ENCODE data around the gene JMJD4. TPM values are rescaled to one million over a fixed set of nuclear protein-coding genes. Genes with fewer than 3 reads are reported as not detected.

The JMJD4 gene
- total and polyA plus RNA-seq, 2 experiments from 2014 or later = 11.5 to 17.7 TPM

DNA sequence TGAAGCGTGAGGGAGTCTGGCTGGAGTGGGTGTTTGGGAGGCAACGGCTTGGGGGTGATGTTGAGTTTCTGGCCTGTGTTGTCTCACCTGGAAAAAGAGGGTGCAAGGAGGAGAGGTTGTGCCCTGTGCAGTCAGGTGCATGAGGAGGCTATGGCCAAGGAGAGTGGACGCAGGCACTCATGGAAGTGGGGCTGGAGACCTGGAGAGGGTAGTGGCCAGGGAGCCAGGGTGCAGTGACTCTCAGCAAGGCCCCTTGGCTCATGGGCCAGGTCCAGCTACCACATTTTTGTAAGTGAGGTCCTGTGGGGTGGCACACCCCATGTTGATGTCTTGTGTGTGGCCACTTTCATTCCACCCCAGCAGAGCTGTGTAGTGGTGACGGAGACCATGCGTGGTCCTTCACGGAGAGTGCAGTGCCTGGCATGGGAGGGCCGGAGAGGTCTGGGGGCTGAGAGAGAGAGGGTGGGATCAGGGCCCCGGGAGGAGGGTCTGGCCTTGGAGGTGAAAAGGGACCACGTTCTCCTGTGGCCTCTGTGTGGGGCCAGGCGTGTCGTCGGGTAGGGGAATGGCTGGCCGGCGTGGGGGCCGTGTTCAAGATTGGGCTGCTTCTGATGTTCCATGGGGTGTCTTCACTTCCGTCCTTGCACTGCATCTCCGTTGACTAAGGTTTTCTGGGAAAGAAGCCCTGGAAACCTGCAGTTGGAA is 6.2 kb upstream of the JMJD4 start:
- no peak for ATAC-seq
- H3K9me3 Mint-ChIP-seq = no peaks in the 10 kb centered on the region
- TF ChIP-seq EZH2phosphoT487 (IDR thresholded peaks at IDR 0.05; ENCODE audit: unreplicated experiment) = no peak
- TF ChIP-seq JUNB (IDR thresholded peaks at IDR 0.05; ENCODE audit: unreplicated experiment) = no peak
- TF ChIP-seq EZH2 (IDR thresholded peaks at IDR 0.05; ENCODE audit: low read depth, unreplicated experiment) = no peak
- no peak for TF ChIP-seq ZNF114 (CRISPR knock-in tag; IDR thresholded peaks at IDR 0.05)
- no peak for TF ChIP-seq CREB1 (CRISPR knock-in tag; IDR thresholded peaks at IDR 0.05; ENCODE audit: low read depth)
- TF ChIP-seq ETS1 (IDR thresholded peaks at IDR 0.05) = no peak
- TF ChIP-seq NANOG (IDR thresholded peaks at IDR 0.05; ENCODE audit: borderline replicate concordance) = no peak
- TF ChIP-seq, protein P1, sequence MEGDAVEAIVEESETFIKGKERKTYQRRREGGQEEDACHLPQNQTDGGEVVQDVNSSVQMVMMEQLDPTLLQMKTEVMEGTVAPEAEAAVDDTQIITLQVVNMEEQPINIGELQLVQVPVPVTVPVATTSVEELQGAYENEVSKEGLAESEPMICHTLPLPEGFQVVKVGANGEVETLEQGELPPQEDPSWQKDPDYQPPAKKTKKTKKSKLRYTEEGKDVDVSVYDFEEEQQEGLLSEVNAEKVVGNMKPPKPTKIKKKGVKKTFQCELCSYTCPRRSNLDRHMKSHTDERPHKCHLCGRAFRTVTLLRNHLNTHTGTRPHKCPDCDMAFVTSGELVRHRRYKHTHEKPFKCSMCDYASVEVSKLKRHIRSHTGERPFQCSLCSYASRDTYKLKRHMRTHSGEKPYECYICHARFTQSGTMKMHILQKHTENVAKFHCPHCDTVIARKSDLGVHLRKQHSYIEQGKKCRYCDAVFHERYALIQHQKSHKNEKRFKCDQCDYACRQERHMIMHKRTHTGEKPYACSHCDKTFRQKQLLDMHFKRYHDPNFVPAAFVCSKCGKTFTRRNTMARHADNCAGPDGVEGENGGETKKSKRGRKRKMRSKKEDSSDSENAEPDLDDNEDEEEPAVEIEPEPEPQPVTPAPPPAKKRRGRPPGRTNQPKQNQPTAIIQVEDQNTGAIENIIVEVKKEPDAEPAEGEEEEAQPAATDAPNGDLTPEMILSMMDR (conservative IDR thresholded peaks at IDR 0.05; ENCODE audit: low read depth in 2 of 2) = no peak
- no peak for TF ChIP-seq ZNF331 (CRISPR knock-in tag; IDR thresholded peaks at IDR 0.05; ENCODE audit: low read depth)
- TF ChIP-seq, protein P2, sequence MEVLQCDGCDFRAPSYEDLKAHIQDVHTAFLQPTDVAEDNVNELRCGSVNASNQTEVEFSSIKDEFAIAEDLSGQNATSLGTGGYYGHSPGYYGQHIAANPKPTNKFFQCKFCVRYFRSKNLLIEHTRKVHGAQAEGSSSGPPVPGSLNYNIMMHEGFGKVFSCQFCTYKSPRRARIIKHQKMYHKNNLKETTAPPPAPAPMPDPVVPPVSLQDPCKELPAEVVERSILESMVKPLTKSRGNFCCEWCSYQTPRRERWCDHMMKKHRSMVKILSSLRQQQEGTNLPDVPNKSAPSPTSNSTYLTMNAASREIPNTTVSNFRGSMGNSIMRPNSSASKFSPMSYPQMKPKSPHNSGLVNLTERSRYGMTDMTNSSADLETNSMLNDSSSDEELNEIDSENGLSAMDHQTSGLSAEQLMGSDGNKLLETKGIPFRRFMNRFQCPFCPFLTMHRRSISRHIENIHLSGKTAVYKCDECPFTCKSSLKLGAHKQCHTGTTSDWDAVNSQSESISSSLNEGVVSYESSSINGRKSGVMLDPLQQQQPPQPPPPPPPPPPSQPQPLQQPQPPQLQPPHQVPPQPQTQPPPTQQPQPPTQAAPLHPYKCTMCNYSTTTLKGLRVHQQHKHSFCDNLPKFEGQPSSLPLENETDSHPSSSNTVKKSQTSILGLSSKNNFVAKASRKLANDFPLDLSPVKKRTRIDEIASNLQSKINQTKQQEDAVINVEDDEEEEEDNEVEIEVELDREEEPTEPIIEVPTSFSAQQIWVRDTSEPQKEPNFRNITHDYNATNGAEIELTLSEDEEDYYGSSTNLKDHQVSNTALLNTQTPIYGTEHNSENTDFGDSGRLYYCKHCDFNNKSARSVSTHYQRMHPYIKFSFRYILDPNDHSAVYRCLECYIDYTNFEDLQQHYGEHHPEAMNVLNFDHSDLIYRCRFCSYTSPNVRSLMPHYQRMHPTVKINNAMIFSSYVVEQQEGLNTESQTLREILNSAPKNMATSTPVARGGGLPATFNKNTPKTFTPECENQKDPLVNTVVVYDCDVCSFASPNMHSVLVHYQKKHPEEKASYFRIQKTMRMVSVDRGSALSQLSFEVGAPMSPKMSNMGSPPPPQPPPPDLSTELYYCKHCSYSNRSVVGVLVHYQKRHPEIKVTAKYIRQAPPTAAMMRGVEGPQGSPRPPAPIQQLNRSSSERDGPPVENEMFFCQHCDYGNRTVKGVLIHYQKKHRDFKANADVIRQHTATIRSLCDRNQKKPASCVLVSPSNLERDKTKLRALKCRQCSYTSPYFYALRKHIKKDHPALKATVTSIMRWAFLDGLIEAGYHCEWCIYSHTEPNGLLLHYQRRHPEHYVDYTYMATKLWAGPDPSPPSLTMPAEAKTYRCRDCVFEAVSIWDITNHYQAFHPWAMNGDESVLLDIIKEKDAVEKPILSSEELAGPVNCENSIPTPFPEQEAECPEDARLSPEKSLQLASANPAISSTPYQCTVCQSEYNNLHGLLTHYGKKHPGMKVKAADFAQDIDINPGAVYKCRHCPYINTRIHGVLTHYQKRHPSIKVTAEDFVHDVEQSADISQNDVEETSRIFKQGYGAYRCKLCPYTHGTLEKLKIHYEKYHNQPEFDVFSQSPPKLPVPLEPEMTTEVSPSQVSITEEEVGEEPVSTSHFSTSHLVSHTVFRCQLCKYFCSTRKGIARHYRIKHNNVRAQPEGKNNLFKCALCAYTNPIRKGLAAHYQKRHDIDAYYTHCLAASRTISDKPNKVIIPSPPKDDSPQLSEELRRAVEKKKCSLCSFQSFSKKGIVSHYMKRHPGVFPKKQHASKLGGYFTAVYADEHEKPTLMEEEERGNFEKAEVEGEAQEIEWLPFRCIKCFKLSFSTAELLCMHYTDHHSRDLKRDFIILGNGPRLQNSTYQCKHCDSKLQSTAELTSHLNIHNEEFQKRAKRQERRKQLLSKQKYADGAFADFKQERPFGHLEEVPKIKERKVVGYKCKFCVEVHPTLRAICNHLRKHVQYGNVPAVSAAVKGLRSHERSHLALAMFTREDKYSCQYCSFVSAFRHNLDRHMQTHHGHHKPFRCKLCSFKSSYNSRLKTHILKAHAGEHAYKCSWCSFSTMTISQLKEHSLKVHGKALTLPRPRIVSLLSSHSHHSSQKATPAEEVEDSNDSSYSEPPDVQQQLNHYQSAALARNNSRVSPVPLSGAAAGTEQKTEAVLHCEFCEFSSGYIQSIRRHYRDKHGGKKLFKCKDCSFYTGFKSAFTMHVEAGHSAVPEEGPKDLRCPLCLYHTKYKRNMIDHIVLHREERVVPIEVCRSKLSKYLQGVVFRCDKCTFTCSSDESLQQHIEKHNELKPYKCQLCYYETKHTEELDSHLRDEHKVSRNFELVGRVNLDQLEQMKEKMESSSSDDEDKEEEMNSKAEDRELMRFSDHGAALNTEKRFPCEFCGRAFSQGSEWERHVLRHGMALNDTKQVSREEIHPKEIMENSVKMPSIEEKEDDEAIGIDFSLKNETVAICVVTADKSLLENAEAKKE (CRISPR knock-in tag; IDR thresholded peaks at IDR 0.05) = no peak
- TF ChIP-seq, protein P3, sequence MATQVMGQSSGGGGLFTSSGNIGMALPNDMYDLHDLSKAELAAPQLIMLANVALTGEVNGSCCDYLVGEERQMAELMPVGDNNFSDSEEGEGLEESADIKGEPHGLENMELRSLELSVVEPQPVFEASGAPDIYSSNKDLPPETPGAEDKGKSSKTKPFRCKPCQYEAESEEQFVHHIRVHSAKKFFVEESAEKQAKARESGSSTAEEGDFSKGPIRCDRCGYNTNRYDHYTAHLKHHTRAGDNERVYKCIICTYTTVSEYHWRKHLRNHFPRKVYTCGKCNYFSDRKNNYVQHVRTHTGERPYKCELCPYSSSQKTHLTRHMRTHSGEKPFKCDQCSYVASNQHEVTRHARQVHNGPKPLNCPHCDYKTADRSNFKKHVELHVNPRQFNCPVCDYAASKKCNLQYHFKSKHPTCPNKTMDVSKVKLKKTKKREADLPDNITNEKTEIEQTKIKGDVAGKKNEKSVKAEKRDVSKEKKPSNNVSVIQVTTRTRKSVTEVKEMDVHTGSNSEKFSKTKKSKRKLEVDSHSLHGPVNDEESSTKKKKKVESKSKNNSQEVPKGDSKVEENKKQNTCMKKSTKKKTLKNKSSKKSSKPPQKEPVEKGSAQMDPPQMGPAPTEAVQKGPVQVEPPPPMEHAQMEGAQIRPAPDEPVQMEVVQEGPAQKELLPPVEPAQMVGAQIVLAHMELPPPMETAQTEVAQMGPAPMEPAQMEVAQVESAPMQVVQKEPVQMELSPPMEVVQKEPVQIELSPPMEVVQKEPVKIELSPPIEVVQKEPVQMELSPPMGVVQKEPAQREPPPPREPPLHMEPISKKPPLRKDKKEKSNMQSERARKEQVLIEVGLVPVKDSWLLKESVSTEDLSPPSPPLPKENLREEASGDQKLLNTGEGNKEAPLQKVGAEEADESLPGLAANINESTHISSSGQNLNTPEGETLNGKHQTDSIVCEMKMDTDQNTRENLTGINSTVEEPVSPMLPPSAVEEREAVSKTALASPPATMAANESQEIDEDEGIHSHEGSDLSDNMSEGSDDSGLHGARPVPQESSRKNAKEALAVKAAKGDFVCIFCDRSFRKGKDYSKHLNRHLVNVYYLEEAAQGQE (IDR thresholded peaks at IDR 0.05; ENCODE audit: unreplicated experiment) = no peak
- TF ChIP-seq STAT1 (IDR thresholded peaks at IDR 0.05; ENCODE audit: unreplicated experiment) = no peak
- no peak for TF ChIP-seq POLR2AphosphoS5 (IDR thresholded peaks at IDR 0.05; ENCODE audit: low read depth)
- no peaks in the 10 kb centered on the region for H3K36me3 ChIP-seq (ENCODE audit: insufficient read depth)
- H3K4me2 ChIP-seq = no peak overlapping the region
- peaks cover 13% of the 10 kb centered on the region for H3K4me1 Mint-ChIP-seq
- H3K4me1 ChIP-seq (ENCODE audit: insufficient read depth) = no peaks in the 10 kb centered on the region
- no peak overlapping the region for H3K4me3 ChIP-seq
- no peaks in the 10 kb centered on the region for H3K27me3 ChIP-seq (ENCODE audit: insufficient read depth)
- H3K27ac Mint-ChIP-seq = peak overlapping the region; percentile 82; the same call in 1 of the 2 replicates
- no peaks in the 10 kb centered on the region for H3K9me2 ChIP-seq (ENCODE audit: insufficient read depth)
- H3K27ac ChIP-seq (ENCODE audit: low read depth) = no peak overlapping the region
- H3K4me3 Mint-ChIP-seq = no peak overlapping the region; the same call in 2 of the 3 replicates
- no peak for DNase-seq (ENCODE audit: low spot score)
- no peak overlapping the region for H2AFZ ChIP-seq
- peaks cover 90% of the 10 kb centered on the region for H3K79me2 ChIP-seq (replicated peaks; ENCODE audit: insufficient read depth)
- H3K36me3 Mint-ChIP-seq (ENCODE audit: low read depth) = peaks cover 3% of the 10 kb centered on the region; the same call in 1 of the 3 replicates
- peaks cover 22% of the 10 kb centered on the region for H4K20me1 ChIP-seq (replicated peaks; ENCODE audit: insufficient read depth)
- peaks cover 11% of the 10 kb centered on the region for H3K27me3 Mint-ChIP-seq (ENCODE audit: insufficient read depth, low read depth, poor library complexity)
- H3F3A ChIP-seq (replicated peaks; ENCODE audit: low read depth) = no peaks in the 10 kb centered on the region

All from GM23338 (cell line).